Measurements from ENCODE around the gene GEMIN8.

The GEMIN8 gene

DNA sequence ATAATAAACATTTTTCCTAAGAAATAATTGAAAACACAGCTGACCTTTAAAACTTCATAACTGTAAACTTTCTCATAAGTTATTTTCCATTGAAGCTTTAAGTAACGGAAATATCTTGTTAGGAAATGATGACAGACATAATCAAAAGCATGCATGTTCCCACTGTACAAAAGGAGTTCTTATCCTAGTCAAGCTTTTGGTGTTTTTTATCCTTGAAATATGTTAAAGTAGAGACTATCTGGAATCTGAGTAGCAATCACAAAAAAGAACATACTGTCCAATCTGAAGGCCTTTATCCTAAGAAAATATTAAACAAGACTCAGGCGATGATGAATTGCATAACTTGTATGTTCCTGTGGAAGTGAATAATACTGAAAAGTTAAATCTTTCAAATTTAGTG, 14.4 kb downstream of the GEMIN8 start:
- Histone ChIP-seq H3K27me3 (ENCODE audit: control insufficient read depth, insufficient read depth, low read length) (no peaks in the 10 kb centered on the region), H3K27ac (ENCODE audit: low read length) (no peak overlapping the region), H3K9me3 (ENCODE audit: control insufficient read depth, low read depth, low read length) (no peaks in the 10 kb centered on the region), H3K9ac (ENCODE audit: low read length) (no peak overlapping the region), H3K4me3 (ENCODE audit: low read length) (no peak overlapping the region), H3K4me1 (ENCODE audit: control insufficient read depth, low read depth, low read length) (no peaks in the 10 kb centered on the region), H3K36me3 (ENCODE audit: control insufficient read depth, low read depth, low read length) (peaks cover 45% of the 10 kb centered on the region)

DNA sequence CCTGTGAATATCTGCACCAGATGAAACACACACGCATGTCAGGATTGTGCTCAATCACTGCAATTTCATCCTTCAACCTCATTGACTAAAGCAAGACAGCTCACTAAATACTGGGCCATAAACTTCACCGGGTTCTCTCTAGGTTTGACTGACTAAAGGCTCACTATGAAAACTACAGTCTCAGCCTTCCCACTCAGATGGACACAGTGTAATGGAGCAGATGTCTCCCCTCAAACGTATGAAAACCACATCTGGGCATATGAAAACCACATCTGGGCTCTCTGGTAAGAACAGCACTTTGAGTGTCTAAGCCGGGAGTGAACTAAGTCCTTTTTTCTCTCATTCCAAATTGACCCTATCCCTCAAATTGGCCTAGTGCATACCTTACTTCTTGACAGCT, 15.2 kb downstream of the GEMIN8 start:
- Histone ChIP-seq H3K27me3 (ENCODE audit: control insufficient read depth, insufficient read depth, low read length) (no peaks in the 10 kb centered on the region), H3K36me3 (ENCODE audit: control insufficient read depth, low read depth, low read length) (peaks cover 37% of the 10 kb centered on the region)

DNA sequence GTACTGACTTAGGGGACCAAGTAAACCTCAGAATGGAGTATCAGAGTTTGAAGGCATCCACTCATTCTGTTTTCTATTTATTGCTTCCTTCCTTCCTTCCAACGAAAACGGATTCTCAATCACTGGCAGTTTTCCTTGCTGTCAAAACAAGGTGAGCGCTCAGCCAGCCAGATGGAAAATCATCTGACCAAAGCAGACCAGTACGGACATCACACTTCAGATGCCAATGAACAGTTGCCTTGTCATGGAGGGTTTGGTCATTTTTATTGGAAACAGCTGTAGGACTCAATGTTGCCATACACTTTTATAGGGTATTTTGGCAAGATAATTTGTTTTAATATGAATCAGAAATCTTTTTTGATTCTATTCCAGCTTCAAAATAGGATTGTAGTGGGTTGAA, 16.6 kb downstream of the GEMIN8 start:
- Histone ChIP-seq H3K27ac (ENCODE audit: low read length) (no peak overlapping the region), H3K9ac (ENCODE audit: low read length) (no peak overlapping the region), H3K27me3 (ENCODE audit: control insufficient read depth, insufficient read depth, low read length) (no peaks in the 10 kb centered on the region), H3K36me3 (ENCODE audit: control insufficient read depth, low read depth, low read length) (peaks cover 43% of the 10 kb centered on the region), H3K9me3 (ENCODE audit: control insufficient read depth, low read depth, low read length) (no peaks in the 10 kb centered on the region), H3K4me3 (ENCODE audit: low read length) (no peak overlapping the region), H3K4me1 (ENCODE audit: control insufficient read depth, low read depth, low read length) (no peaks in the 10 kb centered on the region)

More for the DNA sequence above, 15.2 kb downstream of the GEMIN8 start:
- Histone ChIP-seq H3K4me3 (ENCODE audit: low read length) (no peak overlapping the region), H3K4me1 (ENCODE audit: control insufficient read depth, low read depth, low read length) (no peaks in the 10 kb centered on the region), H3K27ac (ENCODE audit: low read length) (no peak overlapping the region), H3K9ac (ENCODE audit: low read length) (no peak overlapping the region), H3K9me3 (ENCODE audit: control insufficient read depth, low read depth, low read length) (no peaks in the 10 kb centered on the region)

DNA sequence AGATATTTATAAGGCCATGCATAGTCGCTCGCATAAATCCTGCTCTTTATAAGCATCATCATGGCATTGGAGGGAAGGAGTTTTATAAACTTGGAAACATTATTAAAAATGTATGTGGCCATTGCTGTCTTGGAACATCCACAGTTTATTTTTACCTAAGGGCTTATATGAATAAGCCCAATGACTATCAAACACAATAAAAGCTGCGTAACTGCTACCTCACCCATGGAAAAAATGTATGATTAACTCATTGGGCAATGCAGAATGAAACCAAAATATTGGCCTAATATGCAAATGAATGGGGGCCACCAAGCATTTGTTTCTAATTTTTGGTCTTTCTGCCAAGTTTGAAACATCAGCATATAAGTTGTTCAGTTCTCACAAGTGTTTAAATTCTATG, 19.1 kb downstream of the GEMIN8 start:
- no peak overlapping the region for H3K9ac ChIP-seq (ENCODE audit: low read length)
- no peaks in the 10 kb centered on the region for H3K4me1 ChIP-seq (ENCODE audit: control insufficient read depth, low read depth, low read length)
- H3K9me3 ChIP-seq (ENCODE audit: control insufficient read depth, low read depth, low read length) = no peaks in the 10 kb centered on the region
- no peaks in the 10 kb centered on the region for H3K27me3 ChIP-seq (ENCODE audit: control insufficient read depth, insufficient read depth, low read length)
- H3K4me3 ChIP-seq (ENCODE audit: low read length) = no peak overlapping the region
- H3K27ac ChIP-seq (ENCODE audit: low read length) = no peak overlapping the region
- H3K36me3 ChIP-seq (ENCODE audit: control insufficient read depth, low read depth, low read length) = peaks cover 32% of the 10 kb centered on the region

DNA sequence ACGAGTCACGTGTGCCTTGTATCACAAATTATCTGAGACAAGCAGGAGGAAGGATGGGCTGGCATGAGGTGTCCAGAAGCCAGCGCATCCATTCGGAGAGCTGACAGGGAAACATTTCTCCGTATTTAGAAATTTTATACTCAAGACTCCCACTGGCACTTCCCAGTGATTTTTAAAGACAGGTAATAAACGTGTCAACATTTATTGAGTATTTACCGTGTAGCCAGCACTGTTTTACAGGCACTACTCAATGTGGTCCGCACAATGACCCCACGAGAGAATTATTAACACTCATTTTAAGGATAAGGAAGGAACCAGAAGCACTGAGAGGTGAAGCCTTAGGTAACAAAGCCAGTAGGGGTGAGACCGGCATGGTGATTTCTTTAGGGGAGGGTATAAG, 23.2 kb downstream of the GEMIN8 start:
- Histone ChIP-seq H3K9me3 (ENCODE audit: control insufficient read depth, low read depth, low read length) (no peaks in the 10 kb centered on the region), H3K27ac (ENCODE audit: low read length) (no peak overlapping the region), H3K36me3 (ENCODE audit: control insufficient read depth, low read depth, low read length) (peaks cover 18% of the 10 kb centered on the region), H3K4me1 (ENCODE audit: control insufficient read depth, low read depth, low read length) (no peaks in the 10 kb centered on the region), H3K4me3 (ENCODE audit: low read length) (no peak overlapping the region), H3K27me3 (ENCODE audit: control insufficient read depth, insufficient read depth, low read length) (no peaks in the 10 kb centered on the region), H3K9ac (ENCODE audit: low read length) (no peak overlapping the region)

DNA sequence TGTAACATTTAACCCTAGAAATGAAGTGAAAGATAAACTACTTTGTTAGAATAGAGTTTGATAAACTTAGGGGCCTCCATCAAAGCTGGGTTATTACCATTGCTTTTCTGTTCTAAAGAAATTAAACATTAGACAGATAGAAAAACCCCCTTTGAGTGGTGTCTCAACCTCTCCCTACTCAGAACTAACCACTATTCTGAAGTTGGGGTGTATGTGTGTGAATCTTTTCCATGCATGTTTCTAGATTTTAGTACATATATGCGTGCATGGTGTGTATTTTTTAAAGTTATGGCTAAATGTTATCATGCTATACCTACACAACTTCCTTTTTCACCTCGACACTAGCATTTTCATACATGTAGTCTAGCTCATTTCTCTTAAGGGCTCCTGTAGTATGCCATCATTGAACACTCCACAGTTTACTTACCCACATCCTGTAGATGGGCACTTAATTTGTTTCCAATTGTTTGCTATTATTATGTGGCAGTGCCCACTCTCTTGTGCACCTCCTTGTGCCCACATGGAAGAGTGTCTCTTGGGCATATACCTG, 25.7 kb downstream of the GEMIN8 start:
- Histone ChIP-seq H3K27ac (ENCODE audit: low read length) (no peak overlapping the region), H3K4me1 (ENCODE audit: control insufficient read depth, low read depth, low read length) (no peaks in the 10 kb centered on the region), H3K27me3 (ENCODE audit: control insufficient read depth, insufficient read depth, low read length) (no peaks in the 10 kb centered on the region), H3K9ac (ENCODE audit: low read length) (no peak overlapping the region), H3K4me3 (ENCODE audit: low read length) (no peak overlapping the region), H3K9me3 (ENCODE audit: control insufficient read depth, low read depth, low read length) (no peaks in the 10 kb centered on the region), H3K36me3 (ENCODE audit: control insufficient read depth, low read depth, low read length) (peaks cover 13% of the 10 kb centered on the region)

DNA sequence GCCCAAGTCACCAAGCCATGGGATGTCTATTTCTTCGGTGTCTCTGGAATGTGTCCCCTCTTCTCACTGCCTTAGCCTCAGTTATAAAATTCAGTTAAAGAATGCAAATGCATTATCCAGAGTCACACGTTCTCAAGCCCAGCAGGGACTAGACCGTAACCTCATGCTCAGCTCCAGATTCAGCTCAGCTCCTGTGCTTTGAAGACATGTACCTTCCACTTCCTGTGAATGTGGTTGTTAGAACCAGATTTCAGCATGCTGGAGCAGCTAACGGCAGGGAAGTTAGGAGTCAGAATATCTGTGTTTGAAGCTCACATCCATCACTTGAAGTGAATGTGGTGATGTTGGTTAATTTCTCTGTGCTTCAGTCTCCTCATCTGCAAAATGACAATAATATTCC, 26.7 kb downstream of the GEMIN8 start:
- Histone ChIP-seq H3K9ac (ENCODE audit: low read length) (no peak overlapping the region), H3K36me3 (ENCODE audit: control insufficient read depth, low read depth, low read length) (peaks cover 4% of the 10 kb centered on the region), H3K4me3 (ENCODE audit: low read length) (no peak overlapping the region), H3K9me3 (ENCODE audit: control insufficient read depth, low read depth, low read length) (no peaks in the 10 kb centered on the region), H3K4me1 (ENCODE audit: control insufficient read depth, low read depth, low read length) (no peaks in the 10 kb centered on the region), H3K27me3 (ENCODE audit: control insufficient read depth, insufficient read depth, low read length) (no peaks in the 10 kb centered on the region), H3K27ac (ENCODE audit: low read length) (no peak overlapping the region)

DNA sequence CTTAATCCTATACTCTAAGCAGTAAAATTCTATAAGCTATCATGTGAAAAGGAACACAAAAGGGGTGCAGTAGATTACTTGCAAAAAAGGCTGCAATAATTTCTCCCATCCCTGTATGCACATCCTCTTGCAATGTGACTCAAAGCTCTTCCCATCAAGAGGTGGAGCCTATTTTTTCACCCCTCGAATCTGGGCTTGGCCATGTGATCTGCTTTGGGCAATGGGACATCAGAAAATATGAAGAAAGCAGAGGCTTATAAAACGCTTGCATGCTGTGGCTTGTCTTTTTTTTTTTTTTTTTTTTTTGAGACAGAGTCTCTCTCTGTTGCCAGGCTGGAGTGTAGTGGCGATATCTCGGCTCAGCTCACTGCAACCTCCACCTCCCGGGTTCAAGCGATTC, 33.0 kb downstream of the GEMIN8 start:
- Histone ChIP-seq H3K4me3 (ENCODE audit: low read length) (no peak overlapping the region), H3K27ac (ENCODE audit: low read length) (no peak overlapping the region), H3K9me3 (ENCODE audit: control insufficient read depth, low read depth, low read length) (no peaks in the 10 kb centered on the region), H3K27me3 (ENCODE audit: control insufficient read depth, insufficient read depth, low read length) (no peaks in the 10 kb centered on the region), H3K36me3 (ENCODE audit: control insufficient read depth, low read depth, low read length) (no peaks in the 10 kb centered on the region), H3K4me1 (ENCODE audit: control insufficient read depth, low read depth, low read length) (no peaks in the 10 kb centered on the region), H3K9ac (ENCODE audit: low read length) (no peak overlapping the region)

DNA sequence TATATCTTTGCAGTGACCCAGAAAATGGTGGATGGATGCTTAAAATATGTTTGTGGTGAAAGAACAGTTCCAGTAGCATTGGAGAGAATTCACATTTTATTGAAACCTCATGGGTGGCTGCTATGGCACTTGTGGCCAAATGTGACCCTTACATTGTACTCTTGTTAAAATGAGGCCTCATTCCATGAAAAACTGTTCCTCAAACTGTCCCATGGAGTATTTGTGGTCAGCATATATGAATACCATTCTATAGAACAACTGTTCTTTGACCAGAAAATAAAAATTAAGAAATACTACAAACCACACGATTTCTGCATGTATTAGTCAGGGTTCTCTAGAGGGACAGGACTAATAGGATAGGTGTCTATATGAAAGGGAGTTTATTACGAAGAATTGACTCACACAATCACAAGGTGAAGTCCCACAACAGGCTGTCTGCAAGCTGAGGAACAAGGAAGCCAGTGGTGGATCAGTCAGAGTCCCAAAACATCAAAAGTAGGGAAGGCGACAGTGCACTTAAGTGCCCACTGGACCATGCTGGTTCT, 35.1 kb downstream of the GEMIN8 start:
- Histone ChIP-seq H3K4me3 (ENCODE audit: low read length) (no peak overlapping the region), H3K9me3 (ENCODE audit: control insufficient read depth, low read depth, low read length) (no peaks in the 10 kb centered on the region), H3K27ac (ENCODE audit: low read length) (no peak overlapping the region), H3K9ac (ENCODE audit: low read length) (no peak overlapping the region), H3K27me3 (ENCODE audit: control insufficient read depth, insufficient read depth, low read length) (no peaks in the 10 kb centered on the region), H3K4me1 (ENCODE audit: control insufficient read depth, low read depth, low read length) (no peaks in the 10 kb centered on the region), H3K36me3 (ENCODE audit: control insufficient read depth, low read depth, low read length) (no peaks in the 10 kb centered on the region)

DNA sequence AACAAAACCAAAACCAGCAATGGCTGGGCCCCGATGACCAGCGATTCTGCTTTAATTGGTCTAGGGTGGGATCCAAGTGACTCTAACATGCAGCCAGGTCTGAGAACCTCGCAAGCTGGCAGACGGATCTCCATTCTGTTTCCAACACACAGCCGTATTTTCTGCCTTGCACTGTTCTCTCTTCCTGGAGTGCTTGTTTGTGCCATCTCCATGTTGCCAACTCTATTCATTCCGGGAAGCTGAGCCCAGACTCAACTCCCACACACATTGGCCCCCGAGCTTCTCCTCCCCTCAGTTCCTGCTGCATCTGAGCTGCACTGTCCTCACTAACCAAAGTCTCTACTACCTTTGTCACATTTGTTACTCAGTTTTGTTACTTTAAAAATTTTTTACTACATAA, 35.6 kb downstream of the GEMIN8 start:
- no peaks in the 10 kb centered on the region for H3K4me1 ChIP-seq (ENCODE audit: control insufficient read depth, low read depth, low read length)
- H3K9ac ChIP-seq (ENCODE audit: low read length) = no peak overlapping the region
- H3K27me3 ChIP-seq (ENCODE audit: control insufficient read depth, insufficient read depth, low read length) = no peaks in the 10 kb centered on the region
- no peak overlapping the region for H3K27ac ChIP-seq (ENCODE audit: low read length)
- H3K4me3 ChIP-seq (ENCODE audit: low read length) = no peak overlapping the region
- H3K36me3 ChIP-seq (ENCODE audit: control insufficient read depth, low read depth, low read length) = no peaks in the 10 kb centered on the region
- no peaks in the 10 kb centered on the region for H3K9me3 ChIP-seq (ENCODE audit: control insufficient read depth, low read depth, low read length)

DNA sequence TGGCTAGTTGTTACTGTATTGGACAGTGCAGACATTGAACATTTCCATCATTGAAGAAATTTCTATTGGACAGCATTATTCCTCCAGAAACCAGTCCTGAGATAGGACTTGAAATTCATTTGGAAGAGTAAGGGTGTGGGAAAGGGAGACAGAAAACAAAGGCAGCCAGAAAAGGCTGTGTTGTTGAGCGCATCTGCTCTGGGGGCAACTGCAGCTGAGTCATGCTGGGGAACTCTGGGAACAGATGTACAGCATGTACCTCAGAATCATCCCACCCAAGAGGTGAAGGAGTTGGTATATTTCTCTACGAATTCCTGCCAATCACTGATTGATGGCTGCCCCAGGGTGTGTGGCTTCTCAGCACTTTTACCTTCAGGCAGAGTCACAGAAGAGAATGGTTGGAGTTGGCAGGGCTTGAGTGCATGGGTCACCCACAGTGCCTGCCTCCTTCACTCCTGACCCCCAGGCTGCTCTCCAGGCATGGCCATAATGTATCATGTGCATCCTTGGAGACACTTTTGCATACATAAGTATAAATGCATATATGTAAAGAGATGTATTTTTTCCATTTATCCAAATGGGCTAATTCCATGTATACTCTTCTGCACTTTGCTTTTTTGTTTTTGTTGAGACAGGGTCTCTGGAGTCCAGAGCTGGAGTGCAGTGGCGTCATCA, 39.4 kb downstream of the GEMIN8 start:
- no peak overlapping the region for H3K4me3 ChIP-seq (ENCODE audit: low read length)
- no peak overlapping the region for H3K9ac ChIP-seq (ENCODE audit: low read length)
- H3K4me1 ChIP-seq (ENCODE audit: control insufficient read depth, low read depth, low read length) = no peaks in the 10 kb centered on the region
- H3K27me3 ChIP-seq (ENCODE audit: control insufficient read depth, insufficient read depth, low read length) = no peaks in the 10 kb centered on the region
- no peak overlapping the region for H3K27ac ChIP-seq (ENCODE audit: low read length)
- no peaks in the 10 kb centered on the region for H3K9me3 ChIP-seq (ENCODE audit: control insufficient read depth, low read depth, low read length)
- H3K36me3 ChIP-seq (ENCODE audit: control insufficient read depth, low read depth, low read length) = no peaks in the 10 kb centered on the region

Data from iPS-18a (cell line).